ENCODE results near the gene ZNF410. TPM values are rescaled to one million over a fixed set of nuclear protein-coding genes. Genes with fewer than 3 reads are reported as not detected.
A peak's percentile ranks its signal among the peaks of the same experiment; 100 is the strongest.
"Not testable (repeated sequence)": the region's sequence is repeated elsewhere in the genome, so short reads cannot be mapped to it uniquely, and the experiment has no call there.

ZNF410 gene
- total RNA-seq, 1 donor = 102 TPM

DNA sequence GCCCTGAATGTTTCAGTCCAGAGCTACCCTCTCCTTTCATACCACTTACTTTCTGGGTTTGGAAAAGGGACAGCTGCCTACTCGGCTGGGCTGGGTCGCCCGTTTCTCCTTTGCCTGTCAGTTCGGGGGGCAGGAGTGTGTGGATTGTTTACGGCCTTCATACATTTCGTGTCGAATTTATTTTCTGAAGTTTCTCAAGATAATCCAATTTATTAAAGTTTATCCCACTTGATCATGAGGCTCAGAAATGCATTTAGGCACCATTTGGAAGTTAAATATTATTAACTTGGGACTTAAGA, 608 bp downstream of the ZNF410 start:
- TF ChIP-seq, protein P1, sequence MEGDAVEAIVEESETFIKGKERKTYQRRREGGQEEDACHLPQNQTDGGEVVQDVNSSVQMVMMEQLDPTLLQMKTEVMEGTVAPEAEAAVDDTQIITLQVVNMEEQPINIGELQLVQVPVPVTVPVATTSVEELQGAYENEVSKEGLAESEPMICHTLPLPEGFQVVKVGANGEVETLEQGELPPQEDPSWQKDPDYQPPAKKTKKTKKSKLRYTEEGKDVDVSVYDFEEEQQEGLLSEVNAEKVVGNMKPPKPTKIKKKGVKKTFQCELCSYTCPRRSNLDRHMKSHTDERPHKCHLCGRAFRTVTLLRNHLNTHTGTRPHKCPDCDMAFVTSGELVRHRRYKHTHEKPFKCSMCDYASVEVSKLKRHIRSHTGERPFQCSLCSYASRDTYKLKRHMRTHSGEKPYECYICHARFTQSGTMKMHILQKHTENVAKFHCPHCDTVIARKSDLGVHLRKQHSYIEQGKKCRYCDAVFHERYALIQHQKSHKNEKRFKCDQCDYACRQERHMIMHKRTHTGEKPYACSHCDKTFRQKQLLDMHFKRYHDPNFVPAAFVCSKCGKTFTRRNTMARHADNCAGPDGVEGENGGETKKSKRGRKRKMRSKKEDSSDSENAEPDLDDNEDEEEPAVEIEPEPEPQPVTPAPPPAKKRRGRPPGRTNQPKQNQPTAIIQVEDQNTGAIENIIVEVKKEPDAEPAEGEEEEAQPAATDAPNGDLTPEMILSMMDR (IDR thresholded peaks at IDR 0.05; ENCODE audit: insufficient read depth, low read depth, low read length) = no peak
- DNase-seq (ENCODE audit: low read depth) = no peak

DNA sequence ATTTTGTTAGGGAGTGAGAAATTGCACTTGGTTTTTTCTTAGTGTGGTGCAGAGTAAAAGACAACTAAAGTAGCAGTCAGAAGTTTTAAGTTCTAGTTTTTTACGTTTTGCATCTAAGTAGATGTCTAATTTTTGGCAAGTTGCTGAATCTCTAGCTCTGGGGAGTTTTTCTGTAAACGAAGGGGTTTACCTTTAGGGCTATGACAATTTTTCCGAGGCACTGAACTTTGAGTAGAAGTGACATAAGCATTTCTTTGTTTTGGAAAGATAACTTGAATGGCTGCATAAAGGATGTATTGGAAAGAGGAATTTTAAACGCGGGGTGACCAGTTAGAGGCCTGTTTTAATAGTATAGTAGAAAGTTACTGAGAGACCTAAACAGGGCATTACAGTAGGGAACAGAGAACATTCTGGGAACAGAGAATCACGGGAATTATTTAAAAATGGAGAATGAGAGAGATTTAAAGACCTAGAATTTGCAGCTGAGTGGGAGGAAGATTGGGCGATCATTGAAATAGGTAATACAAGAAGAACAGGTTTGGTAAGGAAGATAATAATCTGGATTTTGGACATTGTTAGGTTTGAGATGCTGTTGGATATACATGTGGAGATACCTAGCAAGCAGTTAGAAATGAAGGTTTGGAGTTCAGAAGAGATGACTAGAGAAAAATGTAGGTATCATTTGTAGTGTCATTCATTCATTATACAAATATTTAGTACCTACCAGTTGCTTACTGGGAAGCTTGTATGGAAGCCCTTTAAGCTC, 1.2 kb downstream of the ZNF410 start:
- peak overlapping the region; percentile 81 for H3K4me3 ChIP-seq (ENCODE audit: low read depth, low read length)
- TF ChIP-seq, protein P1 (IDR thresholded peaks at IDR 0.05; ENCODE audit: insufficient read depth, low read depth, low read length) = no peak
- DNase-seq (ENCODE audit: low read depth) = no peak

More for the DNA sequence above, 608 bp downstream of the ZNF410 start:
- peak overlapping the region; percentile 81 for H3K4me3 ChIP-seq (ENCODE audit: low read depth, low read length)

DNA sequence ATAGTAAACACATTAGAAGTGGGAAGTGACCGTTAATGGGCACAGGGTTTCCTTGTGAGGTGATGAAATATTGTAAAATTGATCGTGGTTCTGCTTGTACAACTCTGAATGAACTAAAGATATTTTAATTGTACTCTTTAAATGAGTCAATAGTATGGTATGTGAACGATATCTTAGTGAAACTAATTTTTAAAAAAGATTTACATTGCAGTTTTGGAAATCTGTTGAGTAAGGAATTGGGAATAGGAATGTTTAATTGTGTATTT, 1.7 kb downstream of the ZNF410 start:
- TF ChIP-seq, protein P1 (IDR thresholded peaks at IDR 0.05; ENCODE audit: insufficient read depth, low read depth, low read length) = no peak
- peak overlapping the region; percentile 81 for H3K4me3 ChIP-seq (ENCODE audit: low read depth, low read length)
- peak; percentile 43 for DNase-seq (ENCODE audit: low read depth)

DNA sequence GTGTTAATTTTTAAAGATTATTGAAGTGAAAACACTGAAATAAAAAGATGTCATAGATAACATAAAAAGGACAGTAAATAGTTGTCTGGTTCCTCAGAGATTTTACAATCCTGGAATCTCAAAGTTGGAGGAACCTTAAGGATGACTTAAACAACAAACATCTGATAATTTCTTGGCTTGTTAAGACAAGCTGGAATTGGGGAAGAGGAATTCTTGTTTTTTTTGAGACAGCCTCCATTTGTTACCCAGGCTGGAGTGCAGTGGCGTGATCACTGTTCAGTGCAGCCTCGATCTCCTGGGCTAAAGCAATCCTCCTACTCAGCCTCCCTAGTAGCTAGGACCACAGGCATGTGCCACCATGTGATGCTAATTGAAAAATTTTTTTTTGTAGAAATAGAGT, 2.3 kb downstream of the ZNF410 start:
- H3K4me3 ChIP-seq (ENCODE audit: low read depth, low read length) = peak overlapping the region; percentile 81
- TF ChIP-seq, protein P1 (IDR thresholded peaks at IDR 0.05; ENCODE audit: insufficient read depth, low read depth, low read length) = no peak
- peak; percentile 51 for DNase-seq (ENCODE audit: low read depth)

DNA sequence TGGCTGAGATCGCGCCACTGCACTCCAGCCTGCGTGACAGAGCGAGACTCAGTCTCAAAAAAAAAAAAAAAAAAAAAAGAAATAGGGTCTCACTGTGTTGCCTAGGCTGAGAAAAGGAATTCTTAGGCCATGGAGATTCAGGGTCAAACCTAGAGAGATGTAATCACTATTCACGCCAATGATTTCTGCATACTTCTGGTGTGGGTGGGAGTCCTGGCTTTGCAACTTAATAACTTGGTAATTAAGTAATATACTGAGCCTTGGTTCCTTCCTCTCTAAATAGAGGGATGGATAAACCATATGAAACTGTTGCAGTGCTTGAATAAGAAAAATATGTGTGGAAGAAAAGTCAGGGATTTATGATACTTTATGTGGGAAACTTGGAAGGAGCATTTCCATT, 2.7 kb downstream of the ZNF410 start:
- H3K4me3 ChIP-seq (ENCODE audit: low read depth, low read length) = no peak overlapping the region
- DNase-seq (ENCODE audit: low read depth) = no peak
- TF ChIP-seq, protein P1 (IDR thresholded peaks at IDR 0.05; ENCODE audit: insufficient read depth, low read depth, low read length) = no peak

DNA sequence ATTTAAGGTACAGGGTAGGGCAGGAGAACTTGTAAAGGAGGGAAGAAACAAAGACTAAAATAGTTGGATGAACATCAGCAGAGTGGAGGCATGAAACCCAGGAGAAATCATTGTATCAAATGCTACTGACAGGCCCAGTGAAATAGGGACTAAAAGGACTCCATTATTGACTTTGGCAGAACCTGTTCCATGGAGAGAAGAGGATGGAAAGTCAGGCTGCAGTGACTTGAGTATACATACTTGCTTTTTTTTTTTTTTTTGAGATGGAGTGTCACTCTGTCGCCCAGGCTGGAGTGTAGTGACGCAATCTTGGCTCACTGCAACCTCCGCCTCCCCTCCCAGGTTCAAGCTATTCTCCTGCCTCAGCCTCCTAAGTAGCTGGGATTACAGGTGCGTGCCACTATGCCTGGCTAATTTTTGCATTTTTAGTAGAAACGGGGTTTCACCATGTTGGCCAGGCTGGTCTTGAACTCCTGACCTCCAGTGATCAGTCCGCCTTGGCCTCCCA, 7.6 kb downstream of the ZNF410 start:
- DNase-seq (ENCODE audit: low read depth); H3K4me3 ChIP-seq (ENCODE audit: low read depth, low read length): not testable (repeated sequence)

DNA sequence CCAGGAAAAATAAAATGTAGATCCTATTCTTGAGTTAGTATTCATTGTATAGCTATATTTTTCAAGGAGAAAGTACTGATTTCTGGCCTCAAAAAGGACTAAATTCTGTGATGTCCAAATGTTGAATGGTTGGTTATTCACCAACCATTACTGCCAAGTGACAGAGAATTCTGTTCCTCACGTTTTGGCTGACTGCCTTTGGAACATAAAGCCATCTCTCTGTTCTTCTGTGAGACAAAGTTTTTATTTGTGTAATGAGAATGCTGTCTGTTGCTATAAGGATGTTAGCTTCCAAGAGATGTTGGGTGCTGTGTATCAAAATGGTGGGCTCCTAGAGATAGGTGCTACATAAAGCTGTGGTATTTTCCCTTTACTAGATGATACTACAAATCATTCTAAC, 9.3 kb downstream of the ZNF410 start:
- H3K4me3 ChIP-seq (ENCODE audit: low read depth, low read length) = no peak overlapping the region
- TF ChIP-seq, protein P1 (IDR thresholded peaks at IDR 0.05; ENCODE audit: insufficient read depth, low read depth, low read length) = no peak
- DNase-seq (ENCODE audit: low read depth) = no peak
